HG02588 (cell line): ENCODE results near the gene INSYN2A.

Experiments
- ATAC-seq: cut with Tn5 transposase; IDR thresholded peaks from one replicate; pipeline ENCODE4 v1.9.1; 2021; ENCODE audit warnings: mild to moderate bottlenecking, moderate library complexity; ENCODE audit not compliant: unreplicated experiment

The INSYN2A gene

GRCh38 chr10:127196282-127197153, at the start of gene INSYN2A:
Gene INSYN2A (minus strand): TSS chr10:127196591. CDS start chr10:127176395, 20,196 bp downstream.
- ATAC-seq = no peak

- ATAC-seq = no peak
Observed at GRCh38 chr10:127245456-127245855, 49.1 kb upstream of the INSYN2A start.

GRCh38 chr10:127243490-127244272, 47.3 kb upstream of the INSYN2A start:
- ATAC-seq = no peak

GRCh38 chr10:127242914-127243313, 46.5 kb upstream of the INSYN2A start:
- no peak for ATAC-seq

GRCh38 chr10:127236266-127236665, 39.9 kb upstream of the INSYN2A start:
- no peak for ATAC-seq

GRCh38 chr10:127234306-127234800, 38.0 kb upstream of the INSYN2A start:
- no peak for ATAC-seq

GRCh38 chr10:127228195-127228787, 31.9 kb upstream of the INSYN2A start:
- ATAC-seq = no peak

GRCh38 chr10:127227663-127228062, 31.3 kb upstream of the INSYN2A start:
- no peak for ATAC-seq

GRCh38 chr10:127227027-127227426, 30.6 kb upstream of the INSYN2A start:
- no peak for ATAC-seq

GRCh38 chr10:127221281-127221680, 24.9 kb upstream of the INSYN2A start:
- no peak for ATAC-seq

GRCh38 chr10:127218658-127219057, 22.3 kb upstream of the INSYN2A start:
- ATAC-seq = no peak

GRCh38 chr10:127216786-127217185, 20.4 kb upstream of the INSYN2A start:
- ATAC-seq = no peak

- no peak for ATAC-seq
Observed at GRCh38 chr10:127216274-127216673, 19.9 kb upstream of the INSYN2A start.

GRCh38 chr10:127215866-127216265, 19.5 kb upstream of the INSYN2A start:
- no peak for ATAC-seq

GRCh38 chr10:127210936-127211466, 14.6 kb upstream of the INSYN2A start:
- no peak for ATAC-seq

- ATAC-seq = no peak
Observed at GRCh38 chr10:127207081-127207480, 10.7 kb upstream of the INSYN2A start.

GRCh38 chr10:127203067-127203466, 6.7 kb upstream of the INSYN2A start:
- no peak for ATAC-seq

GRCh38 chr10:127200646-127201045, 4.3 kb upstream of the INSYN2A start:
- ATAC-seq = no peak

GRCh38 chr10:127198721-127199120, 2.3 kb upstream of the INSYN2A start:
- no peak for ATAC-seq

GRCh38 chr10:127198307-127198706, 1.9 kb upstream of the INSYN2A start:
- ATAC-seq = no peak

GRCh38 chr10:127197154-127197432, 702 bp upstream of the INSYN2A start:
- ATAC-seq = no peak
